ENCODE results near the gene CCDC13.
A peak's percentile ranks its signal among the peaks of the same experiment; 100 is the strongest.

- TF ChIP-seq POLR2AphosphoS5 (IDR thresholded peaks at IDR 0.05; ENCODE audit: low read depth, low read length) (no peak), CTCF (IDR thresholded peaks at IDR 0.05) (0 out of 2 replicates have a peak, but pooled peaks have one; percentile 10)
These were observed 46.4 kb upstream of the CCDC13 start for GRCh38 chr3:42819351-42819965.
